H9 (cell line): ENCODE data around the gene LAMA3. TPM values are rescaled to one million over a fixed set of nuclear protein-coding genes. Genes with fewer than 3 reads are reported as not detected.

Experiments used
- DNase-seq: peaks from one replicate; pipeline ENCODE4 v3.0.0-alpha.2; 2017
- H2AFZ ChIP-seq: one replicate; pipeline ENCODE4 v1.6.1; 2013; ENCODE audit warnings: mild to moderate bottlenecking, low read length, control low read depth, moderate library complexity
- H2AK5ac ChIP-seq: 2 replicates; pipeline ENCODE4 v1.6.1; 2013; ENCODE audit warnings: low read length, control low read depth, mixed read lengths; ENCODE audit not compliant: insufficient read length
- H2BK120ac ChIP-seq: one replicate; pipeline ENCODE4 v1.6.1; 2013; ENCODE audit warnings: low read depth, mild to moderate bottlenecking, low read length, control low read depth, inconsistent platforms; ENCODE audit not compliant: poor library complexity, severe bottlenecking
- H2BK12ac ChIP-seq: 2 replicates; pipeline ENCODE4 v1.6.1; 2013; ENCODE audit warnings: low read length, control low read depth, mixed read lengths, low read depth; ENCODE audit not compliant: insufficient read length
- H2BK15ac ChIP-seq: 2 replicates; pipeline ENCODE4 v1.6.1; 2013; ENCODE audit warnings: low read depth, low read length, control low read depth
- H2BK20ac ChIP-seq: one replicate; pipeline ENCODE4 v1.6.1; 2013; ENCODE audit warnings: low read depth, mild to moderate bottlenecking, low read length, control low read depth, inconsistent platforms; ENCODE audit not compliant: poor library complexity, severe bottlenecking
- H2BK5ac ChIP-seq: 2 replicates; pipeline ENCODE4 v1.6.1; 2013; ENCODE audit warnings: low read length, control low read depth, mixed read lengths; ENCODE audit not compliant: insufficient read length
- H3K14ac ChIP-seq: 2 replicates; pipeline ENCODE4 v1.6.1; 2013; ENCODE audit warnings: low read length, control low read depth; ENCODE audit not compliant: insufficient read depth
- H3K18ac ChIP-seq: 2 replicates; pipeline ENCODE4 v1.6.1; 2013; ENCODE audit warnings: low read depth, mild to moderate bottlenecking, mixed read lengths, low read length, control low read depth; ENCODE audit not compliant: insufficient read length
- H3K23ac ChIP-seq: 2 replicates; pipeline ENCODE4 v1.6.1; 2013; ENCODE audit warnings: low read length, control low read depth, mixed read lengths, low read depth; ENCODE audit not compliant: insufficient read length
- H3K23me2 ChIP-seq: 2 replicates; pipeline ENCODE4 v1.6.1; 2013; ENCODE audit warnings: low read depth, mild to moderate bottlenecking, mixed read lengths, low read length, control low read depth; ENCODE audit not compliant: insufficient read length, poor library complexity, severe bottlenecking
- H3K27ac ChIP-seq: 2 replicates; pipeline ENCODE4 v1.5.1; 2013; ENCODE audit warnings: low read length, control low read depth, mixed read lengths, low read depth; ENCODE audit not compliant: insufficient read length
- H3K27me3 ChIP-seq: 2 replicates; pipeline ENCODE4 v1.6.1; 2013; ENCODE audit warnings: low read length, control low read depth, inconsistent platforms; ENCODE audit not compliant: insufficient read depth
- H3K4ac ChIP-seq: 2 replicates; pipeline ENCODE4 v1.6.1; 2013; ENCODE audit warnings: low read depth, mild to moderate bottlenecking, control low read depth, inconsistent platforms, low read length, moderate library complexity
- H3K4me1 ChIP-seq: 2 replicates; pipeline ENCODE4 v1.6.1; 2013; ENCODE audit warnings: low read length, control low read depth, inconsistent platforms; ENCODE audit not compliant: insufficient read depth
- H3K4me2 ChIP-seq: 2 replicates; pipeline ENCODE4 v1.6.1; 2013; ENCODE audit warnings: low read length, control low read depth, mixed read lengths; ENCODE audit not compliant: insufficient read length, insufficient read depth
- H3K56ac ChIP-seq: 2 replicates; pipeline ENCODE4 v1.6.1; 2013; ENCODE audit warnings: low read depth, mild to moderate bottlenecking, mixed read lengths, low read length, control low read depth; ENCODE audit not compliant: insufficient read length
- H3K79me1 ChIP-seq: 2 replicates; pipeline ENCODE4 v1.6.1; 2013; ENCODE audit warnings: low read depth, mild to moderate bottlenecking, moderate library complexity, low read length, control low read depth, inconsistent platforms; ENCODE audit not compliant: insufficient read depth, poor library complexity, severe bottlenecking
- H3K79me2 ChIP-seq: 2 replicates; pipeline ENCODE4 v1.6.1; 2013; ENCODE audit warnings: low read length, control low read depth, inconsistent platforms; ENCODE audit not compliant: insufficient read depth
- H3K9ac ChIP-seq: 2 replicates; pipeline ENCODE4 v1.6.1; 2013; ENCODE audit warnings: low read length, control low read depth, mixed read lengths; ENCODE audit not compliant: insufficient read length; ENCODE audit errors: extremely low read depth
- H3K9me3 ChIP-seq: one replicate; pipeline ENCODE4 v1.6.1; 2013; ENCODE audit warnings: low read depth, low read length, inconsistent platforms; ENCODE audit not compliant: control insufficient read depth
- H3T11ph ChIP-seq: one replicate; pipeline ENCODE4 v1.6.1; 2013; ENCODE audit warnings: mild to moderate bottlenecking, low read length, control low read depth, inconsistent platforms
- H4K20me1 ChIP-seq: one replicate; pipeline ENCODE4 v1.6.1; 2013; ENCODE audit not compliant: control insufficient read depth, insufficient read length, insufficient read depth
- H4K5ac ChIP-seq: 2 replicates; pipeline ENCODE4 v1.6.1; 2013; ENCODE audit warnings: low read depth, mild to moderate bottlenecking, mixed read lengths, low read length, control low read depth; ENCODE audit not compliant: insufficient read length
- H4K8ac ChIP-seq: replicated peaks from 2 replicates; pipeline ENCODE4 v1.6.1; 2013; ENCODE audit warnings: low read length, control low read depth, mixed read lengths, low read depth; ENCODE audit not compliant: insufficient read length
- H4K91ac ChIP-seq: 2 replicates; pipeline ENCODE4 v1.6.1; 2013; ENCODE audit warnings: low read depth, mild to moderate bottlenecking, moderate library complexity, mixed read lengths, low read length, control low read depth; ENCODE audit not compliant: insufficient read length
- H3K27ac Mint-ChIP-seq, 3 experiments: 2 replicates in 2 of 3; 3 replicates in 1 of 3; pipeline ENCODE4 v1.8.0; 2020 to 2021; ENCODE audit warnings: mixed read lengths in 3 of 3, mild to moderate bottlenecking in 1 of 3, moderate library complexity in 1 of 3
- H3K27me3 Mint-ChIP-seq: 2 replicates; pipeline ENCODE4 v1.8.0; 2021; ENCODE audit warnings: low read depth, mild to moderate bottlenecking, moderate library complexity, mixed read lengths
- H3K36me3 Mint-ChIP-seq, 3 experiments: 2 replicates in 2 of 3; 3 replicates in 1 of 3; pipeline ENCODE4 v1.8.0; 2020 to 2021; ENCODE audit warnings: low read depth in 3 of 3, mixed read lengths in 3 of 3; ENCODE audit not compliant: insufficient read depth in 1 of 3
- H3K4me1 Mint-ChIP-seq, 2 experiments: 2 replicates each; pipeline ENCODE4 v1.8.0; 2020; ENCODE audit warnings: mixed read lengths in 2 of 2
- H3K4me3 Mint-ChIP-seq, 2 experiments: 2 replicates in 1 of 2; 3 replicates in 1 of 2; pipeline ENCODE4 v1.8.0; 2020 to 2021; ENCODE audit warnings: mild to moderate bottlenecking in 2 of 2, mixed read lengths in 2 of 2, moderate library complexity in 1 of 2
- H3K9me3 Mint-ChIP-seq, 2 experiments: 2 replicates in 1 of 2; 3 replicates in 1 of 2; pipeline ENCODE4 v1.8.0; 2020; ENCODE audit warnings: mild to moderate bottlenecking in 2 of 2, mixed read lengths in 2 of 2, moderate library complexity in 1 of 2
- WGBS: extraction: QIAGEN DNeasy Blood & Tissue Kit; methylation state at CpG from one replicate; pipeline ENCODE4 v1.1.7; 2013; ENCODE audit warnings: missing lambda C conversion rate, low lambda C conversion rate, mixed read lengths; ENCODE audit not compliant: insufficient read length; ENCODE audit errors: extremely low coverage; 5-methylcytosine and 5-hydroxymethylcytosine counted together
- total RNA-seq: library from RNA; stranded (reverse); gene quantifications from 2 replicates; pipeline ENCODE4 v1.2.1, GENCODE V29; 2021
- TF ChIP-seq, protein P1 (sequence below): fragments of 200-600 bp; sonication (generic); conservative IDR thresholded peaks from 3 replicates; pipeline ENCODE4 v1.8.0; 2021; ENCODE audit warnings: antibody characterized with exemption, mild to moderate bottlenecking

The LAMA3 gene
- total RNA-seq, 1 experiment from 2014 or later, result 0.33 TPM

DNA sequence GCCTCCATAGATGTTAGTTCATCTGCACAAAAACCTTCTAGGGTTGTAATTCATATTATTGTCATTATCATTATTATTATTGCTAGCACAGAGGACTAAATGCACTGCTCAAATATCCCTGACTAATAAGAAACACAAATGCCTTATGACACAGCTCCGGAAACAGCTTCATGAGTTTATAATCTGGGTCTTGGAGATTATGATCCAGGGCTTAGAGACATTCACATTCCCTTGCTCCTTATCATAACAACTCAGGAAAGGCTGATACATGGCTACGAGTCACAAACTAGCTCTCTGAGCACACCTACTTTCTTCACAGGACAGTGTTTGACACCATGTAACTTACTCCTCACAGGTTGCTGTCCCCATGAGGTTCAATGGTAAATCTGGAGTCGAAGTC is 223.1 kb downstream of the LAMA3 start:
- no peak for DNase-seq

More for the DNA sequence above, 223.1 kb downstream of the LAMA3 start:
- H3K36me3 Mint-ChIP-seq, result no peaks in the 10 kb centered on the region
- no peak overlapping the region for H2BK15ac ChIP-seq
- H3K23me2 ChIP-seq, result no peaks in the 10 kb centered on the region
- no peak overlapping the region for H2BK120ac ChIP-seq
- no peak overlapping the region for H3K4me2 ChIP-seq
- no peaks in the 10 kb centered on the region for H4K20me1 ChIP-seq
- no peak overlapping the region for H2BK20ac ChIP-seq
- no peaks in the 10 kb centered on the region for H3K9me3 ChIP-seq
- H3K56ac ChIP-seq, result no peak overlapping the region
- H3K27ac Mint-ChIP-seq, result no peak overlapping the region
- no peak overlapping the region for H2AFZ ChIP-seq
- no peaks in the 10 kb centered on the region for H3K4me1 ChIP-seq
- no peak overlapping the region for H3K27ac ChIP-seq
- no CpG with 5 or more reads among the region's 3 CpGs for WGBS
- no peak overlapping the region for H3T11ph ChIP-seq
- no peak overlapping the region for H3K4ac ChIP-seq
- H3K14ac ChIP-seq, result no peak overlapping the region
- H3K27me3 Mint-ChIP-seq, result no peaks in the 10 kb centered on the region
- no peak overlapping the region for H2BK5ac ChIP-seq
- H3K79me1 ChIP-seq, result no peaks in the 10 kb centered on the region
- H3K9me3 Mint-ChIP-seq, result no peaks in the 10 kb centered on the region
- no peak overlapping the region for H4K8ac ChIP-seq
- TF ChIP-seq, protein P1, sequence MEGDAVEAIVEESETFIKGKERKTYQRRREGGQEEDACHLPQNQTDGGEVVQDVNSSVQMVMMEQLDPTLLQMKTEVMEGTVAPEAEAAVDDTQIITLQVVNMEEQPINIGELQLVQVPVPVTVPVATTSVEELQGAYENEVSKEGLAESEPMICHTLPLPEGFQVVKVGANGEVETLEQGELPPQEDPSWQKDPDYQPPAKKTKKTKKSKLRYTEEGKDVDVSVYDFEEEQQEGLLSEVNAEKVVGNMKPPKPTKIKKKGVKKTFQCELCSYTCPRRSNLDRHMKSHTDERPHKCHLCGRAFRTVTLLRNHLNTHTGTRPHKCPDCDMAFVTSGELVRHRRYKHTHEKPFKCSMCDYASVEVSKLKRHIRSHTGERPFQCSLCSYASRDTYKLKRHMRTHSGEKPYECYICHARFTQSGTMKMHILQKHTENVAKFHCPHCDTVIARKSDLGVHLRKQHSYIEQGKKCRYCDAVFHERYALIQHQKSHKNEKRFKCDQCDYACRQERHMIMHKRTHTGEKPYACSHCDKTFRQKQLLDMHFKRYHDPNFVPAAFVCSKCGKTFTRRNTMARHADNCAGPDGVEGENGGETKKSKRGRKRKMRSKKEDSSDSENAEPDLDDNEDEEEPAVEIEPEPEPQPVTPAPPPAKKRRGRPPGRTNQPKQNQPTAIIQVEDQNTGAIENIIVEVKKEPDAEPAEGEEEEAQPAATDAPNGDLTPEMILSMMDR, result no peak
- no peak overlapping the region for H4K5ac ChIP-seq
- no peak overlapping the region for H3K23ac ChIP-seq
- no peak overlapping the region for H2AK5ac ChIP-seq
- H3K27me3 ChIP-seq, result no peaks in the 10 kb centered on the region
- no peak overlapping the region for H3K4me3 Mint-ChIP-seq
- H3K4me1 Mint-ChIP-seq, result no peaks in the 10 kb centered on the region
- H2BK12ac ChIP-seq, result no peak overlapping the region
- H3K9ac ChIP-seq, result no peak overlapping the region
- H3K18ac ChIP-seq, result no peak overlapping the region
- H4K91ac ChIP-seq, result no peak overlapping the region
- H3K79me2 ChIP-seq, result no peaks in the 10 kb centered on the region
